ENCODE measurements around the gene C17orf113.

DNA sequence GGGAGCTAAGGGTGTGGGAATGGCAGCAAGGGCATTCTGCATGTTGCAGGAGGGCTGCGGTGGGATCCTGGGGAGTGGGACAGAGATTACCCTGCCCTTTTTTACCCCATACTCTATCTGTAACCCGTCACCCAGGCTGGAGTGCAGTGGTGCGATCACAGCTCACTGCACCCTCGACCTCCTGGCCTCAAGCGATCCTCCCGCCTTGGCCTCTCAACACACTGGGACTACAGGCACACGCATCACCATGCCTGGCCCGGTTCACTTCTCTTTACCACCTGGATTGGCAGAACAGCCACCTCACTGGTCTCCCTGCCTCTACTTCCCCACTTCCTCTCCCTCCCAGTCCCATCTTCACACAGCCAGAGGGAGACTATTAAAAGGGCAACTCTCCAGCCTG, 38.3 kb upstream of the C17orf113 start:
- TF ChIP-seq, protein P1, sequence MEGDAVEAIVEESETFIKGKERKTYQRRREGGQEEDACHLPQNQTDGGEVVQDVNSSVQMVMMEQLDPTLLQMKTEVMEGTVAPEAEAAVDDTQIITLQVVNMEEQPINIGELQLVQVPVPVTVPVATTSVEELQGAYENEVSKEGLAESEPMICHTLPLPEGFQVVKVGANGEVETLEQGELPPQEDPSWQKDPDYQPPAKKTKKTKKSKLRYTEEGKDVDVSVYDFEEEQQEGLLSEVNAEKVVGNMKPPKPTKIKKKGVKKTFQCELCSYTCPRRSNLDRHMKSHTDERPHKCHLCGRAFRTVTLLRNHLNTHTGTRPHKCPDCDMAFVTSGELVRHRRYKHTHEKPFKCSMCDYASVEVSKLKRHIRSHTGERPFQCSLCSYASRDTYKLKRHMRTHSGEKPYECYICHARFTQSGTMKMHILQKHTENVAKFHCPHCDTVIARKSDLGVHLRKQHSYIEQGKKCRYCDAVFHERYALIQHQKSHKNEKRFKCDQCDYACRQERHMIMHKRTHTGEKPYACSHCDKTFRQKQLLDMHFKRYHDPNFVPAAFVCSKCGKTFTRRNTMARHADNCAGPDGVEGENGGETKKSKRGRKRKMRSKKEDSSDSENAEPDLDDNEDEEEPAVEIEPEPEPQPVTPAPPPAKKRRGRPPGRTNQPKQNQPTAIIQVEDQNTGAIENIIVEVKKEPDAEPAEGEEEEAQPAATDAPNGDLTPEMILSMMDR (IDR thresholded peaks at IDR 0.05) = no peak
- TF ChIP-seq POLR2AphosphoS5 (IDR thresholded peaks at IDR 0.05) = no peak
